HL-60/S4 treated with phorbol 12-myristate 13-acetate at 8.2 ng/mL for 4 days and 3 days (cell line): ENCODE measurements around the gene TMC5.
"Not testable (repeated sequence)": the region's sequence is repeated elsewhere in the genome, so short reads cannot be mapped to it uniquely, and the experiment has no call there.

Experiments used
- in situ Hi-C: fragments of 300-500 bp; cut with MboI; formaldehyde crosslinking; loops from 2 replicates; pipeline ENCODE4 v1.15.0; 2022; ENCODE audit warnings: low sequenced_read_pairs

TMC5 gene

DNA sequence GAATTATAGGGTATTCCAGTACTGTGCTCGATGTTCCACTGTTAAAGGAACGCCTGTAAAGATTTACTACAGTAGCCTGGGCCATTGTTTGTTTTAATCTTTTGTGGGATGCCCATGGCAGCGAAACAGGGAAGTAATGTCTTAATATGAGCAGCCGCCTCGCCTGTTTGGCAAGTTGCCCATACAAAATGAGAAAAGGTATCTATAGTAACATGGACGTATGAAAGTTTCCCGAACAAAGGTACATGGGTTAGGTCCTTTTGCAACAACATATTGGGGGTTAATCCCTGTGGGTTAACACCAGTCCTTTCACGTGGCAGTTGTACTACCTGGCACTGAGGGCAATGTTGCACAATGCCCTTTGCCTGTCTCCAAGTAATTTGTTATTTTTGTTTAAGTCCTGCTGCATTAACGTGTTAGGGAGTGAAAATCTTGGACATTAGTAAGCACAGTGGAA is 21.1 kb upstream of the TMC5 start:
- in situ Hi-C loops = no loop called here

DNA sequence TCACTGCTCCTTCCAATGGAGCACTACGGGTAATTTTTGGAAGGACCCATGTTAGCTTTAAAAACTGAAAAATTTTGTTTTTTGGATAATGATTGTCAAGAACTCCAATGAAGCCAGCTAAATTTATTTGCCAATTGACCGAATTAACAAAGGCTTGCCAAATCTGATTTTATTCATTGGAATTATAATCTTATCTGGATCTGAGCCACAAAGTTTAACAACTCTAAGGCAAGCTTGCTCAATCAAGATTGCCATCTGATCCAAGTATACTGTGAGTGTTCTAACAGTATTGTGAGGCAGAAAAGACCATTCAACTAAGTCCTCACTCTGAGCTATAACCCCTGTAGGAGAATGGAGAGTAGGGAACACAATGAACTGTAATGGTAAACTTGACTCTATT is 20.3 kb upstream of the TMC5 start:
- in situ Hi-C loops = not testable (repeated sequence)

DNA sequence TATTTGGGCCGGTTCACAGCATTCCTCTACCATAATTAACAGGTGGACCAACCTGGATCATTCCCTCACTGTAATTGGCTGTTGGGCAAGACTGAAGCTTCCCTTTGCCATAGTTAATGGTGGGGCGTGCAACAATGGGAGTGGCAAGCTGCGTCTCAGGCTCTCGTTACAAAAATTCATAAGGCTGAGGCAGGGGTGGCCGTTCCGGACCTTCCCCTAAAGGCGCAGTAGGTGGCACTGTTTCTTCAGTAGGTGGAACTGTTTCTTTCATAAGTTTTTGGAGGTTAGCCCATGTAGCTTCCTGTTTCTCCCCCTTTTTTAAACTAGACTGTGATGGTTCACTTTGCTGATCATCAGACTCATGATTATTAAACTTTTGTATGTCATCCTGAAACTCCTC is 17.0 kb upstream of the TMC5 start:
- in situ Hi-C loops = no loop called here

DNA sequence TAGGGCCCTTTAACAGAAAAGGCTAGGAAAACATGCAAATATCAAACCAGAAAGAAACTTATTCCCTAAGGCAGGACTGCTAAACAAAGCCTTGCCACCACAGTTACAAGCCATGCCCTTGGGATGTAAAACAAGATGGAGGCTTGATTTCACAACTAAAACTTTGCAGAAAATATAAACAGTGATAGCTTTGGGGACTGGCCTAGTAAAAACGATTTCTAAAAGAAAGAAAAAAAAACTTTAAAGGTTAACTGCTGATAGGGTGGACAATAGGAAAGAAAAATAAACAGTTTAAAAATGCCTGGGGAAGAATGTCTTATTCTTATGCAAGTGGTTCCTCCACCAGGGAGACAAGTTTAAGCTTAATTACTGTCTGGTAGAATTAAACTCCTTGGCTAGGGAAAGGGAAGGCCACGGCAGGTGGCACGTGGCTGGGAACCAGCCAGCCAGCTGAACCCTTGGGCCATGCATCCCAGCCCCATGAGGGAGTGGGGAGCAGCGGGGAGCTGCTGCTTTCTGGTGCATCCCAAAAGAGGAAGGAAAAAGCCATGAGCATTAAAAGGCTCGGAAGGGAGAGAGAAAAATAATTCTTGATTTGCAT is 10.7 kb upstream of the TMC5 start:
- in situ Hi-C loops = no loop called here

DNA sequence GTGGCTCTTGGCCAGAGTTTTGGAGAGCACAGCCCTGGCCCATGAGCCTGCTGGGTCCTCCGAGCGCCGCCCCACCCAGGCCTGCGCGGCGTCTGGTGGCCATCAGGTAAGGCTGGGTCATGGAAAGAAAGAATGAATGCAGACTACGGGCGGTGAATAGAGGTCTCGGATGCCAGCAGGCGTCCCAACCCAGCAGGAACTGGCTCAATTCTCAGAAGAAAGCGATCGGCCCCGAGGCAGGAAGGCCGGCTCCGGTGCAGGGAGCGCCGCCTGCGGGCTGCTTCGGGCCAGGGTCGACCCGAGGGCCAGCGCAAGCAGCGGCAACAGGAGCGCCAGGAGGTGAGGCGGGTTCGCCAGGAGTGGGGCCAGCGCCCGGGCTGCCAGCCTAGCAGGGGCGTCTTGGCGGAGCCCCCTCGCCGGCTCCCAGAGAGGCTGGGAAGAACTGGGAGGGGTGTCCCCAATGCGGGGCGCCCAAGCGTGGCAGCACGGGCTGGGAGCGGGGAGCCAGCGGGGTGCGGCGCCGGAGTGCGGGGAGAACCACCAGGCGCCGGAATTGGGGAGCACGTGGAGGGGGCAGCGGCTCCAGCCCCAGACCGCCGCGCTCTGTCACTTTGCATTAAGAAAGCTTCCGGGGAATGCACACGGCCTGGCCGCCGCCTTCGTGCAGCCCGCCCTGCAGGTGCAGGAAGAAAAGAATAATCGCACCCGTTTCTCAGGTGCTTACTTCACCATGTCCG is 7.1 kb upstream of the TMC5 start:
- in situ Hi-C loops = no loop called here

DNA sequence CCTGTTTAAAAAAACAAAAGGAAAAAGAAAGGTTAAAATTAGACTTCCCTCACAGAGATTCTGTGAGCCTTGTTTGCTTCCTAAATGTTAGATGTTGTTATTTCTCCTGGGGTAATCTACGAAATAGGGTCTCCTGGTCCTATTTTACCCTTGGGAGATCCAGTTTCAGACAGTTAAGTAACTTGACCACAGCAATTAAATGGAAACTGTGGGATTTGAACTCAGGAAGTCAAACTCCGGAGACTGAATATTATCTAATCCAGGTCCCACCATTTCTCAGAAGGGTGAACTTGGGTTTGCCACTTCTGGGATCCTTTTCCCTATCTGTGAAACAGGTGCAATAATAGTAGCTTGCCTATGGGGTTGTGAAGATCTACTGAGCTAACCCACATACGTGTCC is 6.4 kb upstream of the TMC5 start:
- in situ Hi-C loops = no loop called here

DNA sequence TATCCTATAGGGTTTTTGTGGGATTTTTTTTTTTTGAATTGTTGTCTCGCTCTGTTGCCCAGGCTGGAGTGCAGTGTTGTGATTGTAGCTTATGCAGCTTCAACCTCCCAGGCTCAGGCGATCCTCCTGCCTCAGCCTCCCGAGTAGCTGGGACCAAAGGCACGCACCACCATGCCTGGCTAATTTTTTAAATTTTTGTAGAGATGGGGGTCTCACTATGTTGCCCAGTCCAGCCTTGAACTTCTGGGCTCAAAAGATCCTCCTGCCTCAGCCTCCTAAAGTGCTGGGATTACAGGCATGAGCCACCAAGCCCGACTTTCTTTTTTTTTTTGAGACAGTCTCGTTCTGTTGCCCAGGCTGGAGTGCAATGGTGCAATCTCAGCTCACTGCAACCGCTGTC is 5.6 kb upstream of the TMC5 start:
- in situ Hi-C loops = not testable (repeated sequence)

DNA sequence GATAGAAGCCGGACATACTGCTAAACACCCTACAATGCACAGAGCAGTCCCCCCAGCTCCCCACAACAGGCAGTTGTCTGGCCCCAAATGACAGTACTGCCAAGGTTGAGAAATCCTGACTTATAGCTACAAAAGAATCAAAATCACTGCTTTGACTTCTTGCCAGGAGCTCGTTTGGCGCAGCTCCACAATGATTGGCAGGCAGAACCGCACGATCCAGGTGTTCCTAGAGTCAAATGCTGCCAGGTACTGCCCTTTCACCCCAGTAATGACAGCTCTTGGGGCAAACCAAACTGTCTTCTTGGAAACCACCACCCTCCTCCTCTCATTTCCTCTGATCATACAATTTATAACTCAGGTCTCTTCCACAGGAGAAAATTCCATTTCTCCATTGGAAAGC is 2.2 kb upstream of the TMC5 start:
- in situ Hi-C loops = no loop called here

DNA sequence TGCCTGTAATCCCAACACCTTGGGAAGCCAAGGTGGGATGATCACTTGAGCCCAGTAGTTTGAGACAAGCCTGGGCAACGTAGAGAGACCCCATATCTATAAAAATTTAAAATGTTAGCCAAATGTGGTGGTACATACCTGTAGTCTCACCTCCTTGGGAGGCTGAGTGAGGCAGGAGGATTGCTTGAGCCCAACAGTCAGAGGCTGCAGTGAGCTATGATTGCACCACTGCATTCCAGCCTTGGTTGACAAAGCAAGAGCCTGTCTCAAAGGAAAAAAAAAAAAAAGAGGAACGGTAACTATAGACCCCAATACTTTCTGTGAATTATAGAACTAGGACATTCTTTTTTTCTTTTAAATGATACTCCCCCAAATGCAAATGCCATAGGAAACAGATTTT is 1.8 kb upstream of the TMC5 start:
- in situ Hi-C loops = no loop called here

DNA sequence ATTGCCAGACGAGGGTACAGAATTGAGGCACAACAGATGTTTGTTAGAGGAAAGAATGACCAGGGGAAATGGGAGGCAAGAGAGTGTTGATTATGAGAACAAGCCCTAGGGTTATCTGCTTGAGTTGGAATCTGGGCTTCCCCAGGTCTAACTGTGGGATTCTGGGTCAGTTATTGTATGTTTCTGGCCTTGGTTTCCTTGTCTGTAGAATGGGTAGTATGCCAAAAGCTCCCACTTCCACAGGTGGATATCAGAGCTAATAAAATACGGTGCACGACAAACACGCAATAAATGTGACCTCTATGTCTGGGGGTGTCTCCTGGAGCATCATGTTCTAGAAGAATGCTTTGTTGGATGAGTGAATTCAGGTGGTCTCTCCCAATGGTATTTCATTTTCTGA is 517 bp downstream of the TMC5 start:
- in situ Hi-C loops = no loop called here

DNA sequence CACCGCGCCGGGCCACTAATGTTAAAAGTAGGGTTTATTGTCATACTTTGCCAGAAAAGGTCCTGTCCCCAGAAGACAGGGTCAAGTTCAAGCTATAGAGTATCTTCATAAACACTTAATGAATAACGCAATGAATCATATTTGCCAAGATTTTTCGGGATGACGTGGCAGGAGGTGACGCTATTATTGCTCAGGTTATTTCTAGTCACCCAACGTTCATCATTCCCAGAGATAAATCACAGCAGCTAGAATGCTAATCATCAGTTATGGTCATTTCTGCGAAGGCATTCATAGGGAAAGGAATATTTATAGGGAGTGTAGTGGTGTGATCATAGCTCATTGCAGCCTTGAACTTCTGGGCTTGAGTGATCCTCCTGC is 2.0 kb downstream of the TMC5 start:
- in situ Hi-C loops = no loop called here

DNA sequence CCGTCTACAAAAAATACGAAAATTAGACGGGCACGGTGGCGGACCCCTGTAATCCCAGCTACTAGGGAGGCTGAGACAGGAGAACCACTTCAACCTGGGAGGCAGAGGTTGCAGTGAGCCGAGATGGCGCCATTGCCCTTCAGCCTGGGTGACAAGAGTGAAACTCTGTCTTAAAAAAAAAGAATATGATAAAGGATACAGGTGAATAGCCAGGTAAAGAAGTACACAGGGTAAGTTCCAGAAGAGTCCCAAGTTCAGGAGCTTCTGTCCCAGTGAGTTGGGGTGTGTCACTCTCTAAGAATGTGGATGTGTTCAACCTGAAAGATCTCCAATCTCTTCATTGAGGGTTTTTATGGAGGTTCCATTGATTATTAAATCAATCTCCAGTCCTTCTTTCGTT is 6.8 kb downstream of the TMC5 start:
- in situ Hi-C loops = no loop called here

DNA sequence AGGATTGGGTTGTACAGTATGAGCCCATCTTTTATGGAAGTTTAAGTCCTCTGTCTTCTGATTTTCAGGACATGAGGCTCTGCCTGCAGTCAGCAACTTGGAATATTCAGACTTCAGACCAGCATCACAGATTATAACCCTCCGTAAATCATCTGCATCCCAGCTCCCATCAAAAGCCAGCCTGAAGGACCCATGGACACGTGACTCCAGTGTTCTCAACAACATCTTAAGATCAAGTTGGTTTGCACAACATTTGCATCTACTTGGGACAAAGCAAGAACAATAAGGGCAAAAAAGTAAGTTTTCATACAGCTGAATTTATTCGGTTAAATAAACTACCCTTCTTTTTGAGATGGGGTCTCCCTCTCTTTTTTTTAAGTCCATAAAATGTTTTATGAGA is 12.7 kb downstream of the TMC5 start:
- in situ Hi-C loops = no loop called here

DNA sequence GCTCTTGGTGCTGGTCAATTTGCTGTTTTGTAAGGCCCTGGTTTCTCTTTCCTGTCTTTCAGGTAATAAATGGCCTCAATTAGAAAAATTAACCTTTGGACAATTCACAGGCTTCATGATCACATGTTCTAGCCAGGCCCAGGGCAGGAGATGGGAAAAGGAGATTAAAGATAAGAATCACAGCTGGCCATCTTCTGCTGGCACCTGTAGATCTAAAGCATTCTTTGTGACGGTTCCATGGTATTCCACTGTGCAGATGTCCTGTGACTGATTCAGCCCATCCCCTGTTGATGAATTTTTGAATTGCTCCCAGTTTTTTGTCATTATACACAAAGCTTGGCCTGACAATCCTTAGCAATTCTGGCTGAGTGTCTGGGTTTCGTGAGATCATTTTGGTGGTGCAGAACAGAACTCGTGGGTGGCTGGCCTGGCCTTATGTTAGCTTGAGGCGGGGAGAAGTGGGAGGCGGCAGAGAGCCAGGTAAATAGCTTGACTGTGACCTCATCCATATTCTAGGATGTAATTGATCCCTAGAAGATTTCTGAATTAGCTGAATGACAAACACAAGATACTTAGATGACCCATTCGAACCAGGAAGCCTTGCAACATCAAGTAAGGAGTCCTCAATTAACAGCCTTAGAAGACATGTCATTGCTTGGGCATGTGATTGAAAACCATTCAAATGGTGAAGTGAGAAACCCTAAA is 14.1 kb downstream of the TMC5 start:
- in situ Hi-C loops = no loop called here

DNA sequence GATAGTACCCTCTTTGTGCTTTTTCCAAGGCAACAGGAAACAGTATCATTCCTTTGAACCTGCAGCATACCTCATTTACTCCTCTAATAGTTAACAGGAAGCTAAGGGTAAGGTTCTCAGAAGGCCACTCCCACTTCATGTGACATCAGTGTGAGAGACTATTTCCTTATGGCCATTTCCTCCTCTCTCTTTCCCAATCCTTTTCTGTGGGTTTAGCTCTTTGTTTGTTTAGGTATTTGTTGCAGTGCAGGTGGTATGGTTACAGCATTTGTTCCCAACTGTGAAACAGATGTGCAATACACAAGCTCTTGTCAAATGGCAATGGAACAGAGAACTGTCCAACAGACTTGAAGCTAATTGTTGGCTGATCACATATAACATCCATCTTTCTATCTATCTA is 14.7 kb downstream of the TMC5 start:
- in situ Hi-C loops = no loop called here

DNA sequence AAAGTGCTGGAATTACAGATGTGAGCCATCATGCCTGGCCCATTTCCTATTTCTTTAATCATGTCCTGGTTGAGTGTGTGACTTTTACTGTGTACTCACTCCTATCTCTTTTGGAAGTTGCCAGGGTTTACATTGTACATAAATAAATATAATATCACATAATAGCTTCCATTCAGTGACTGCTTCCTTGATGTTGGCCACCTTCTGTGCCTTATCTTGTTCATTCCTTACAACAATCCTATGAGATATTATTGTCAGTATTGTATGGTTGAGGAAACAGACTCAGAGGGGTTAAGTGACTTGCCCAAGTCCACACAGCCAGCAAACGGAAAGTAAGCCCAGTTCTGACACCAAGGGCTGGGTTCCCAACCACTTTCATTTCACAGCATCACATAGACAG is 16.9 kb downstream of the TMC5 start:
- in situ Hi-C loops = no loop called here

DNA sequence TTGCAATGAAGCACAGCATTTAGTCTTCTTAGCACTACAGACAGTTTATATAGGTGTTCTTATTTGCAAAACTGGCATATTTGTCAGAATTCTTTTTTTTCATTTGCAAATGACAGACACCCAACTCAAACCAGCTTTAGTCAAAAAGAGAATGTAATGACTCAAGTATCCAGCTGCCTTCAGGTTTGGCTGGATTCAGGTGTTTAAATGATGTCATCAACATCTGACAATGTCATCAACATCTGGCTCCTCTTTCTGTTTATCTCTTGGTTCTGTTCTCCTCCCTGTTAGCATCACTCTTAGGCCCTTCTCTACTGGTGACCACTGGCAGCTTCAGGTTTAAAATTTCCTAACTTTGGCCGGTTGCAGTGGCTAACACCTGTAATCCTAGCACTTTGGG is 18.9 kb downstream of the TMC5 start:
- in situ Hi-C loops = no loop called here

DNA sequence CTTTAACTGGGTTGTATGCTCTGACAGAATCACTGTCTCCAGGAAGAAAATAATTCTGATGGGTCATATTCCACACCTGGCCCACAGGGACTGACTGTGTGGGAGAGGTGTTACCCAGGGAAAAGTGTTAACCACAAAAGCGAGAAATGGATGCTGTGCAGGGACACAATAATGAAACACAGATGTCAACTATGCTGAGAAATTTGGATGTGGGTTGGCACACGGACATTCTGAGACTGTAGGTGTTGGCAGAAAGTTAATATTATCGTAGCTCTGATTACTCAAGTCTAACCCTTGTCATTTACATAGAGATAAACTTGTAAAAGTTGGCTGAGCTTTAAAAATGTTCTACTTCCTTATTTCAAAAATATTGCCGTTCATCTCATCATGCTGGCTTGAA is 19.6 kb downstream of the TMC5 start:
- in situ Hi-C loops = no loop called here

DNA sequence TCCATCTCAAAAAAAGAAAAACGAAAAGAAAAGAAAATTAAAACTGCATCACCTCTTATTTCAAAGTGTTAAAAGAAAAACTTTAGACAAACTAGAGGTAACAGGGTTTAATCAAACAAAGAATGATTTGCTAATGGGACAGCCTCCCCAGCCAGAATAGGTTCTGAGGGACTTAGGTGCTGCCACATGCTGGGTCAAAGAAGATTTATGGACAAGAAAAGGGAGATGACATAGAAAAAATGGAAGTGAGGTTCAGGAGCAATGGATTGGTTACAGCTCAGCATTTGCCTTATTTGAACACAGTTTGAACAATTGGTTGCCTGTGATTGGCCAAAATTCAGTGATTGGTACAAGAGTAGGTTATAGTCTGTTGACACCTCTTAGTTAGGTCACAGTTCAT is 21.1 kb downstream of the TMC5 start:
- in situ Hi-C loops = no loop called here

DNA sequence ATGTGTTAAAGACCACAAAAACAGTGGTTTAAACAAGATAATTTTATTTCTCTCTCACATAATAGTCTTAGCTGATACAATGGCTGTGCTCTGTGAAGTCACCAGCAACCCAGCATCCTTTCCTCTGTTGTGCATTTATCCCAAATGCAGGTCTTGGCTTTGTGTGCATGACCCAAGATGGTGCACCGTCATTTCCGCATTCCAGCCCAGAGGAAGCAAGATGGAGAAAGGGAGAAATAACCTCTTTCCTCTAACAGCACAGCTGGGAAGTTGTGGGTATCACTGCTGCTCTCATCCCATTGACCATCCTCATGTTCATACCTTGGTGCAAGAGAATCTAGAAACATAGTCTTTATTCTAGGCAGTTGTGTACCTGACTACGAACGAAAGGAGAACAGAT is 21.8 kb downstream of the TMC5 start:
- in situ Hi-C loops = no loop called here

DNA sequence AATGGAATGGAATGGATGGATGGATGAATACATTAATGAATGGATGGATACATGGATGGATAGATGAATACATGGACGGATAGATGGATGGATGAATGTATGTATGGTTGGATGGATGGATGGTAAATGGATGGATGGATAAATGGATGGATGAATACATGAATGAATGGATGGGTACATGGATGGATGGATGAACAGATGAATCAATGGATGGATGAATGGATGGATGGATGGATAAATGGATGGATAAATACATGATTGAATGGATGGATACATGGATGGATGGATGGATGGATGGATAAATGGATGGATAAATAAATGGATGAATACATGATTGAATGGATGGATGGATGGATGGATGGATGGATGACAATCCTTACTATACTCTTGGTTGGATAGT is 26.0 kb downstream of the TMC5 start:
- in situ Hi-C loops = no loop called here

DNA sequence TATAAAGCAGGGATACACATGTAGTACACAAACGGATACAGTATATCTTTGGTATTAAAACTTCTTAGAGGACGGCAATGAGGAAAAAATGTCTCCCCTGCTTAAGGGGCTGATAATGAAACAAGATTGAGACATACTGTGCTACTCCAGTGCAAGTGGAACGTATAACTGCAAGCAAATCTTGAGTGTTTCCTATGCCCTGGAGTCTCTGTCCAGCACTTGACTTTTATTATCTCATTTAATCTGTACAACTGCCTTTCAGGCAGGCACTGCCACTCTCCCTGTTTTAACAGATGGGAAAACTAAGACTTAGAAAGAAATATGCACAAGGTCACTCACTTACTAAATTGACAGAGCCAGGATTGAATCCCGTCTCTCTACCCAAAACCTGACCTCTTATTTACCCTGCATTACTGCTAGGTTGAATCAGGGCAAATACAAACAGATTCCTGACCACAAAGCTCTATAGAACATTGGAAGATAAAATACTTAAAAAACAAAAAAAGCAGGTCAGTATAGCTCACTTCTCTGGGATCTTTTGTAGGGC is 28.7 kb downstream of the TMC5 start:
- in situ Hi-C loops = no loop called here
